IMR-90 (cell line): ENCODE results near the gene XPO6. TPM values are rescaled to one million over a fixed set of nuclear protein-coding genes. Genes with fewer than 3 reads are reported as not detected.

Experiments used
- ATAC-seq: fragments of 200-7000 bp; cut with Tn5 transposase; 2 replicates; pipeline ENCODE4 v1.9.1; 2020; ENCODE audit warnings: low read depth, mild to moderate bottlenecking, moderate library complexity
- BruUV-seq: library from RNA; stranded (reverse); fragments of 400-500 nt; replicated peaks from 2 replicates; lab custom pipeline; 2021; lab: Mats Ljungman, UMichigan
- CTCF ChIA-PET: fragments of 300-600 bp; formaldehyde crosslinking; extraction: SDS; loops from one replicate; lab custom pipeline; 2021; ENCODE audit warnings: antibody characterized with exemption; lab: Yijun Ruan, JAX
- POLR2A ChIA-PET: fragments of 300-600 bp; sonication (Branson Sonifier 250); formaldehyde crosslinking; loops from one replicate; lab custom pipeline; 2022; ENCODE audit warnings: antibody characterized with exemption; ENCODE audit not compliant: unreplicated experiment; lab: Charles Lee
- DNase-seq: peaks from one replicate; pipeline ENCODE4 v3.0.0; 2013
- H2AFZ ChIP-seq: replicated peaks from 2 replicates; pipeline ENCODE3; 2013; ENCODE audit warnings: low read length, mild to moderate bottlenecking; ENCODE audit not compliant: poor library complexity
- H2AK5ac ChIP-seq: 2 replicates; pipeline ENCODE4 v1.6.1; 2013; ENCODE audit warnings: low read depth, low read length, inconsistent platforms
- H2AK9ac ChIP-seq: replicated peaks from 2 replicates; pipeline ENCODE3; 2013; ENCODE audit warnings: mild to moderate bottlenecking, low read depth, low read length, moderate library complexity; ENCODE audit not compliant: poor library complexity
- H2BK120ac ChIP-seq: 2 replicates; pipeline ENCODE4 v1.6.1; 2013; ENCODE audit warnings: low read depth, low read length, inconsistent platforms
- H2BK15ac ChIP-seq: 3 replicates; pipeline ENCODE4 v1.6.1; 2013; ENCODE audit warnings: low read depth, low read length, inconsistent platforms
- H2BK20ac ChIP-seq: 2 replicates; pipeline ENCODE4 v1.6.1; 2013; ENCODE audit warnings: low read depth, mild to moderate bottlenecking, inconsistent platforms, low read length, moderate library complexity
- H2BK5ac ChIP-seq: 2 replicates; pipeline ENCODE4 v1.6.1; 2013; ENCODE audit warnings: mild to moderate bottlenecking, low read depth, low read length, inconsistent platforms; ENCODE audit not compliant: poor library complexity, severe bottlenecking
- H3K14ac ChIP-seq: replicated peaks from 2 replicates; pipeline ENCODE4 v1.6.1; 2013; ENCODE audit warnings: low read depth, low read length, inconsistent platforms
- H3K18ac ChIP-seq: 2 replicates; pipeline ENCODE4 v1.6.1; 2013; ENCODE audit warnings: low read depth, low read length, control low read depth
- H3K23ac ChIP-seq: 2 replicates; pipeline ENCODE4 v1.6.1; 2013; ENCODE audit warnings: low read depth, low read length, inconsistent platforms
- H3K27ac ChIP-seq: 2 replicates; pipeline ENCODE4 v1.5.1; 2013; ENCODE audit warnings: mild to moderate bottlenecking, control low read depth, low read length; ENCODE audit not compliant: insufficient read depth
- H3K27me3 ChIP-seq: 2 replicates; pipeline ENCODE4 v1.6.1; 2013; ENCODE audit warnings: low read length; ENCODE audit not compliant: control insufficient read depth, insufficient read depth
- H3K36me3 ChIP-seq: 2 replicates; pipeline ENCODE4 v1.6.1; 2013; ENCODE audit warnings: low read length, mixed read lengths; ENCODE audit not compliant: control insufficient read depth, insufficient read depth
- H3K4ac ChIP-seq: 2 replicates; pipeline ENCODE4 v1.6.1; 2013; ENCODE audit warnings: low read depth, low read length, inconsistent platforms
- H3K4me1 ChIP-seq: 2 replicates; pipeline ENCODE4 v1.6.1; 2013; ENCODE audit warnings: low read length, mixed read lengths; ENCODE audit not compliant: control insufficient read depth, insufficient read depth
- H3K4me2 ChIP-seq: 2 replicates; pipeline ENCODE4 v1.6.1; 2013; ENCODE audit warnings: low read depth, mild to moderate bottlenecking, control low read depth, low read length, moderate library complexity
- H3K4me3 ChIP-seq: 2 replicates; pipeline ENCODE4 v1.5.1; 2013; ENCODE audit warnings: low read depth, mild to moderate bottlenecking, control low read depth, low read length, moderate library complexity; ENCODE audit not compliant: insufficient read depth
- H3K56ac ChIP-seq: 2 replicates; pipeline ENCODE4 v1.6.1; 2013; ENCODE audit warnings: low read length, inconsistent platforms; ENCODE audit not compliant: insufficient read depth; ENCODE audit errors: extremely low read depth
- H3K79me1 ChIP-seq, 2 experiments: 2 replicates each; pipeline ENCODE4 v1.6.1; 2013; ENCODE audit warnings: low read length in 2 of 2, inconsistent platforms in 1 of 2, low read depth in 1 of 2
- H3K9ac ChIP-seq: 2 replicates; pipeline ENCODE4 v1.6.1; 2013; ENCODE audit warnings: low read depth, low read length, control low read depth
- H3K9me1 ChIP-seq: 2 replicates; pipeline ENCODE4 v1.6.1; 2013; ENCODE audit warnings: low read length, inconsistent platforms; ENCODE audit not compliant: insufficient read depth
- H3K9me3 ChIP-seq: 2 replicates; pipeline ENCODE4 v1.6.1; 2013; ENCODE audit warnings: low read length; ENCODE audit not compliant: control insufficient read depth, insufficient read depth
- H4K20me1 ChIP-seq: 2 replicates; pipeline ENCODE4 v1.6.1; 2013; ENCODE audit warnings: low read length, inconsistent platforms; ENCODE audit not compliant: insufficient read depth
- H4K5ac ChIP-seq: 2 replicates; pipeline ENCODE4 v1.6.1; 2013; ENCODE audit warnings: mild to moderate bottlenecking, low read depth, low read length, control low read depth
- H4K8ac ChIP-seq, 2 experiments: 2 replicates each; pipeline ENCODE4 v1.6.1; 2013; ENCODE audit warnings: low read depth in 2 of 2, low read length in 2 of 2, control low read depth in 1 of 2, inconsistent platforms in 1 of 2
- H4K91ac ChIP-seq: 2 replicates; pipeline ENCODE4 v1.6.1; 2013; ENCODE audit warnings: low read depth, low read length, inconsistent platforms; ENCODE audit not compliant: insufficient read depth
- CHD1 ChIP-seq: IDR thresholded peaks from 2 replicates; pipeline ENCODE4 v1.6.1; 2012; ENCODE audit warnings: low read depth, low read length, improper control_type of control experiment
- MXI1 ChIP-seq: IDR thresholded peaks from 2 replicates; pipeline ENCODE4 v1.6.1; 2012; ENCODE audit warnings: low read depth, mild to moderate bottlenecking, low read length, moderate library complexity, borderline replicate concordance
- WGBS, 2 experiments: methylation state at CpG; one replicate each; pipeline versions ENCODE4 v1.1.5 to v1.1.7; 2013; ENCODE audit warnings: missing lambda C conversion rate in 2 of 2; ENCODE audit not compliant: insufficient read length in 1 of 2; ENCODE audit errors: extremely low coverage in 2 of 2; 5-methylcytosine and 5-hydroxymethylcytosine counted together
- dilution Hi-C: fragments of 300-500 bp; cut with HindIII; formaldehyde crosslinking; loops from one replicate; pipeline ENCODE4 v1.14.3; 2018; ENCODE audit warnings: low sequenced_read_pairs; ENCODE audit not compliant: unreplicated experiment
- in situ Hi-C: fragments of 300-500 bp; cut with MboI; formaldehyde crosslinking; loops from 3 replicates; pipeline ENCODE4 v1.14.3; 2019; ENCODE audit warnings: low sequenced_read_pairs, inconsistent platforms, mixed read lengths
- intact Hi-C: fragments of 100-400 bp; cut with micrococcal nuclease; formaldehyde crosslinking; loops from 2 replicates; pipeline ENCODE4 v1.10.0; 2022
- polyA plus RNA-seq, 3 experiments: library from polyadenylated mRNA; depleted of rRNA; stranded (reverse); fragments of >200 nt; gene quantifications; 2 replicates each; pipeline ENCODE4 v1.2.3, GENCODE V29; 2012; ENCODE audit warnings: low replicate concordance in 1 of 3
- total RNA-seq: library from RNA; depleted of rRNA; stranded (reverse); fragments of >200 nt; gene quantifications from 2 replicates; pipeline ENCODE4 v1.2.3, GENCODE V29; 2012

The XPO6 gene
- total and polyA plus RNA-seq, 2 of the 4 experiments (the other 2 are of a cell fraction) = 108 to 184 TPM

GRCh38 chr16:28180655-28181460 is 30.9 kb downstream of the XPO6 start:
- H4K8ac ChIP-seq = peak overlapping the region; percentile 44 to 81; a peak in 3 of 4 replicates
- peak overlapping the region; percentile 81 for H4K91ac ChIP-seq
- dilution Hi-C loops = no loop called here
- no peak for TF ChIP-seq CHD1
- no peak for TF ChIP-seq MXI1
- CTCF ChIA-PET = interaction anchor here (0.6 to 1.5 kb wide), 3 partner anchors 9 to 29 kb away, joined by 3 to 4 read pairs (median 4); no protein-coding TSS in a partner anchor
- no peak overlapping the region for H2AFZ ChIP-seq
- peak overlapping the region; percentile 55; the same call in 1 of the 3 replicates for H2BK15ac ChIP-seq
- H3K36me3 ChIP-seq = peaks cover 15% of the 10 kb centered on the region
- peak overlapping the region; percentile 83 for H2BK120ac ChIP-seq
- peak; percentile 70 for DNase-seq
- peak overlapping the region; percentile 15; the same call in 1 of the 2 replicates for H3K4me2 ChIP-seq
- H4K20me1 ChIP-seq = peaks cover 23% of the 10 kb centered on the region
- peak overlapping the region; percentile 73 for H3K27ac ChIP-seq
- H3K4me1 ChIP-seq = peaks cover 26% of the 10 kb centered on the region
- no peaks in the 10 kb centered on the region for H3K27me3 ChIP-seq
- H2BK5ac ChIP-seq = peak overlapping the region; percentile 89
- peak overlapping the region; percentile 79 for H2BK20ac ChIP-seq
- BruUV-seq = no TSS peak
- in situ Hi-C loops = no loop called here
- peak; percentile 10 for ATAC-seq
- H3K9me3 ChIP-seq = no peaks in the 10 kb centered on the region
- peak overlapping the region; percentile 44; the same call in 1 of the 2 replicates for H3K23ac ChIP-seq
- H3K4me3 ChIP-seq = no peak overlapping the region
- 95% methylated on average over 3 of the region's 9 CpGs; no CpG with 5 or more reads in 1 of the 2 experiments for WGBS, 2 experiments
- peaks cover 19 to 77% of the 10 kb centered on the region in 2 experiments for H3K79me1 ChIP-seq
- H2AK9ac ChIP-seq = no peak overlapping the region
- intact Hi-C loops = loop anchor here (2.0 kb wide), 1 partner anchor 16 kb away; no protein-coding TSS in a partner anchor
- POLR2A ChIA-PET = no interaction called here
- H2AK5ac ChIP-seq = peak overlapping the region; percentile 91
- H3K9ac ChIP-seq = peak overlapping the region; percentile 1; the same call in 1 of the 2 replicates
- peak overlapping the region; percentile 64 for H3K14ac ChIP-seq
- peak overlapping the region; percentile 86 for H4K5ac ChIP-seq
- H3K18ac ChIP-seq = peak overlapping the region; percentile 79
- H3K4ac ChIP-seq = peak overlapping the region; percentile 72
- H3K56ac ChIP-seq = peak overlapping the region; percentile 40; the same call in 1 of the 2 replicates
- H3K9me1 ChIP-seq = peaks cover 26% of the 10 kb centered on the region
